HG03097 (cell line): ENCODE results near the gene KLHL22.

ENCODE experiments used
- ATAC-seq: cut with Tn5 transposase; IDR thresholded peaks from one replicate; pipeline ENCODE4 v1.9.1; 2021; ENCODE audit not compliant: unreplicated experiment, low FRiP score

Gene KLHL22

DNA sequence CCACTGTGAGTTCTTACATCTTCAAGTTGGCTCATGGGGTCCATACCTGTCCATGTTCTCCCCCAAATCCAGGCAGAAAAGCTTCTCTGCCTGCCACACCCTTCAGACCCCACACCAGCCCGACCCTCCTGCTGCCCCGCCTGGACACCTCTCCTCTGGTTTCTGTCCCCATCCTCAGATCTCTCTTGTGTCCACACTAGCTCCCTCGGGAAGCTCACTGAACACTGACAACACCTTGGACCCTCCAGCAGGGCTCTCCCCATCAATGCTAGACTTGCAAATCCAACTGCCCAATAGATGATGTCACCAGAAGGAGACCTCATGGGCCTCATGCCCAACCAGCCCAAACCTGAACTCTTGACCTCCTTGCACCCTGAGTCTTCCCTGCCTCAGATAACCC, 60.8 kb downstream of the KLHL22 start:
- ATAC-seq, result no peak

DNA sequence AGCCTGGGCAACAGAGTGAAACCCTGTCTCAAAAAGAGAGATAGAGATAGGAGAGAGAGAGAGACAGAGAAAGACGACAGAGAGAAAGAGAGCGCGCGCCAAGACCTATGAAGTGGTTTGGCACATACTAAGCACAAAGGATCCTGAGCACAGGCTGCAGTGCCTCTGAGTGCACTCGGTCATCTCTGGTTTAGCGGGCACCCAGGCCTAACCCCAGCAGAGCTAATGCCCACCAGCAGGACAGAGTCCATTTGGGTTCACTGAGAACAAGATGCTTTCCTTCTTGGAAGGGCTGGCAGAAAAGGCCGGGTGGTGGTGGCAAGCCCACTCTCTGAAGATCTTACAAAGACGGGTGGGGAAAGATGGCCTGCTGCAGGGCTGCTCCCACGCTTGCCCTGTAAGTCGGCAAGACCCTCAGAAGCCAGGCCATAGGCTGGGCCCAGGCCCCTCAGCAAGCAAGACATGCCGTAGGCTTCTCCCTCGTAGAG, 61.3 kb downstream of the KLHL22 start:
- no peak for ATAC-seq

DNA sequence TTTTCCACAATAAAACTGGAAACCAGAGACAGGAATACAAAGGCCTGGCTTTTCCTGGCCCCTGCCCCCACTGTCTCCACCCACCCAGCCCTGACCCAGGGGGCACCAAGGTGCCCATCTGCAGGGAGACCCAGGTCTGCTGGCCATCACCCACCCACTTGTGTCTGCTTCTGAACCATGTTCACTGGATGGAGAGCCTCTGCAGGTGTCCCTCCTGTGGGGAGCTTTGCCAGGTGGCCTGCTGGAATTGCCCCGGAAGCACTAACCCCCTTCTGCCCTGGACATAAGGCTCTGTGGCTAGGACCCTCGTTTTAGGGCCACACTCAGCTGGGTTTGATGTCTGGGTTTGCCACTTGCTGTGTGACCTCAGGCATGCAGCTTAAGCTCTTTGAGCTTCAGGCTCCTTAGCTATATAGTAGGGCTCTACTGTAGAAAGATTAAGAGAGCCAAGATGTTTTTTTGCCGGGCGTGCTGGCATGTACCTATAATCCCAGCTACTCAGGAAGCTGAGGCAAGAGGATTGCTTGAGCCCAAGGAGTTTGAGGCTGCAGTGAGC, 61.8 kb downstream of the KLHL22 start:
- ATAC-seq, result no peak

DNA sequence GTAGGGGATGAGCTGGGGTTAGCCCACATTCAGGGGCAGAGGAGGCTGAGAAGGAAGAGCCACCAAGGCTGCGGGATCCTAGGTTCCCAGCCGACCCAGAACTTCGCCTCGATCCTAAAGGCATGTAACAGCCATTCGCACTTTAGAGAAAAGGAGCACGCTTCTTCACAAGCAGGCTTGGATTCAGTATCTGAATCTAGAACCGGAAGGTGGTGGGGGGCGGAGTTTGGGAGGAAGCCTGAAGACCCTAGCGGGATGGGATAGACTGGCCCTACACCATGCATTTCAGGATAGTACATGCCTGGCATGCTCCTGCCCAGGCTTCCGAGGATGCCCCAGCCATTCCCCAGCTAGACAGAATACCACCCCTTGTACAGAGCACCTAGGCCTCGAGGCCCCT, 62.4 kb downstream of the KLHL22 start:
- no peak for ATAC-seq

DNA sequence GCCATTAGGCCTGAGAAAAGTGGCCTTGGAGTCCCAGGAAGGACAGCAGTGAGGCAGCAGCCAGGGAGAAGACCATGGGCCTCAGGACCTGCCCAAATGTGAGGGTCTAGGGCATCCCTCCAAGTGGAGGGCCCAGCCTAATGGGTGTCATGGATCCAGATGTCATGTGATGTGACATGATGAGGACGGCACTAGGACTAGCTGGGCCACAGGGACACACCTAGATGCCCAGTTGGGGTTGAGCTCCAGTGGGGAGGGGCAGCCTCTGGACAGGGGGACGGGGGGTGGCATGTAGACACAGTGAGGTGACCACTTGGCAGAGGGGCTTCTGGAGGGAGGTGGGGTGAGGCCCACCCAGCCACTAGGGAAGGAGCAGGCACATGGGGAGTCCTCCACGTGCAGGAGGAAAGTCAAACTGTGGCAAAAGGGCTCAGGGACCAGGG, 63.3 kb downstream of the KLHL22 start:
- ATAC-seq, result no peak

DNA sequence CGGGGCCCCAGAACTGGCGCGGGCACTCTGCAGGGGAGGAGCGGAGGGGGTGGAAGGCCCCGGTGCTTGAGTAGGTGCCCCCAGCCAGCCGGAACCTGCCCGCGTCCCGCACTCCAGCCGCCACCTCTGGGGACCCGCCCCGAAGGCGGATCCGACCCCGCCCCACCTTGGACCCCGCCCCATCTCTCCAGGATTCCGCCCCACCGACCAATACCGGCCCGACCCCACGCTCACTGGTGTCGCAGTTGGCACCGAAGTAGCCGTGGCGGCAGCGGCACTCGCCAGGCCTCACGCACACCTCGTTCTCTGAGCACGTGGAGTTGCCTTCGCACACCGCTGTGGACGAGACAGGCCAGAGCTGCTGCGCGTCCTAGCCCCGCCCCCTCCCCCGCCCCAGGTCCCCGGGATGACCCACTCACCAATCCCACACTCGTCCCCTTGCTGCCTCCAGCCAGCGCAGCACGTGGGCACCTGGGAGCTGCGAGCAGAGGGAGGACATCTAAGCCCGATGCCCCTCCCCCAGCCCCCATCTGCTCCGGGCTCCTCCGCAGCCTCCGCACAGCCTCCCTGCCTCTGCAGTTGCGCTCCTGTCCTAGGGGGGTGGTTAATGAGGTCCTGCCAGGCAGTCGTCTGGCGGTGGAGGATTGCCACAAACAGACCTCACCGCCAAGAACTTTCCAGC, 63.9 kb downstream of the KLHL22 start:
- ATAC-seq, result no peak

DNA sequence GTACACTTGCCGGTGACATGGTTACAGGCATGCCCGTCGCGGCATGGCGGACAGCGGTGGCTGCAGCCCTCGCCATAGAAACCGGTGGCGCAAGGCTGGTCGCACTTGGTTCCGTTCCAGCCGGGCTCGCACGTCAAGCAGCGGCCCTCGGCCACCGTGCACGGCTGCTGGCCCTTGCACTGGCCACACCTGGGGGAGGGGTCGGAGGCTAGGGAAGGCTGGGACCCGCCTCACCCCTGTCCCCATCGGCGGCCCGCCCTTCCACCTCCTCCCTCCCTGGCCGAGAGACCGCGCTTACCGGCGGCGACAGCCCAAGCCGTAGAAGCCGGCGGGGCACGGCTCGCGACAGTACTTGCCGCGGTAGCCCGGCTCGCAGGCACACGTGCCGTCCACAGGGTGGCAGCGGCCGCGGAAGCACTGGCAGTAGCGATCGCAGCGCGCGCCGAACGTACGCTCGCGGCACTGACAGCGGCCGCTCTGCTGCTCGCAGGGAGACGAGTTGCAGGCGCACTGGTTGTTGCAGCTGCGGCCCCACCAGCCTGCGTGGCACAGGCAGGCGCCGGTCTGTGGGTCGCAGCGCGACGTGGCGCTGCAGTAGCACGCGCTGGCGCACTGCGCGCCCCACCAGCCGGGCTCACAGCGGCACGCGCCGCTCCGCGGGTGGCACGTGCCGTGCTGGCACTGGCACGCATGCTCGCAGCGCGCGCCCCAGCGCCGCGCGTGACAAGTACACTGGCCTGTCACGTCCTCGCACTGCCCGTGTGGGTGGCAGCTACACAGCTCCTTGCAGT, 64.7 kb downstream of the KLHL22 start:
- ATAC-seq, result no peak

DNA sequence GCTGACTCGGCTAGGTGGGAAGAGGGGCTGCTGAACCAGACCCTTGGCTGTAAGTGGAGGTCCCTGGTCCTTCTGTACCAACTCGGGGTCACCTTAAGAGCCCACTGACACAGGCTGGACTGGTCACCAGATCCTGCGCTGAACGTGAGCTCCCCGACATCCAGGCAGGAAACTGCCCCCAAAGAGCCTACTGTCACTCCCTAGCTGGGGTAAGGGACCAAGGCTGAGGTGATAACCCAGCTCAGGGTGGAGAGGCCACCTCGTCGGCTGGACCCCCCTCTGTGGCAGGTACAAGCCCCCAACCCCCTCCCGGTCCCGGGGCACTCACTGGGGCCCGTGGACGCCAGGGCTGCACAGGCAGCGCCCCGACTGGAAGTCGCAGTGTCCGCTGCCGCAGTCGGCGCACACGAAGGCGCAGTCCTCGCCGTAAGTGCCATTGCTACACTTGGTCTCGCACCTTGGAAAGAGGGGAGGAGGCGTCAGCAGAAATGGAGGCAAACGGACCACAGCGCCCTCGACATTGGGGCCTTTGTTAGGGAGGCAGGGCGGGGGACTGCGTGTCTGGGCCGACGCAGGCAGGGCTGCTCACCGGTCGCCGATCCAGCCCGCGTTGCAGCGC, 65.4 kb downstream of the KLHL22 start:
- no peak for ATAC-seq

DNA sequence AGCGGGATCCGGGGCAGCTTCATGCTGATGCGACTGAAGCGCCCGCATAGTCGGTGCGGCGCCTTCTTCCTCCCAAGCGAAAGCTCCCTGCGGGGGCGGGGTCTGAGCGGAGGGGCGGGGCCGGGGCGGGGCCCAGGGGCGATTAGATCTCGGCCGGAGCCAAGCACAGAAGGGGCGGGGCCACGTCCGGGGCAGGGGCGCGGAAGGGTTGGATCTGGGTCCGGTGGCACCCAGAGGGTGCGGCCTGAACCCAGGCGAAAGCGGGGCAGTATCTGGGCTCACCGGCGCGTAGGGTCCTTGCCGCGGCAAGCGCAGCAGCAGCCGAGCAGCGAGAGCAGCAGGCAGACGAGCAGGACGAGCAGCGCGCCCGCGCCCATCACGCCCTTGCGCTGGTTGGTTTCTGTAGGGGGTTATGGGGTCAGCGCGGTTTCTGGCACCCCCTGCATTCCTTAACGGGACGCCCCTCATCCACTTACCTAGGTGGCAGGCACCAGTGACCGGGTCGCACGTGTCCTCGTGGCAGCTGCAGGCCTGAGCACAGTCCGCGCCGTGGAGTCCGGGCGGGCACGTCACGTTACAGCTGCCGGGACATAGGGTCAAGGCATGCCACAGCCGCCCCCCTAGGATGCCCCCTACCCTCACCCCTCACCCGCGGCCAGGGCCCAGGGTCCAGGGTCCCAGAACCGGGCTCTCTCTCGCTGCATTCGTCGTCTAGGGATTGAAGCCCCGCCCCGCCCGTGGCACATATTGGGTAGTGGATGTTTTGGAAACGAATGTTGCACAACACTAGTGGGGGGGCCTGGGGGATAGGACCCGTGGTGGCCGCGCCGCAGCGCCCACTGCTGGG, 66.1 kb downstream of the KLHL22 start:
- no peak for ATAC-seq

DNA sequence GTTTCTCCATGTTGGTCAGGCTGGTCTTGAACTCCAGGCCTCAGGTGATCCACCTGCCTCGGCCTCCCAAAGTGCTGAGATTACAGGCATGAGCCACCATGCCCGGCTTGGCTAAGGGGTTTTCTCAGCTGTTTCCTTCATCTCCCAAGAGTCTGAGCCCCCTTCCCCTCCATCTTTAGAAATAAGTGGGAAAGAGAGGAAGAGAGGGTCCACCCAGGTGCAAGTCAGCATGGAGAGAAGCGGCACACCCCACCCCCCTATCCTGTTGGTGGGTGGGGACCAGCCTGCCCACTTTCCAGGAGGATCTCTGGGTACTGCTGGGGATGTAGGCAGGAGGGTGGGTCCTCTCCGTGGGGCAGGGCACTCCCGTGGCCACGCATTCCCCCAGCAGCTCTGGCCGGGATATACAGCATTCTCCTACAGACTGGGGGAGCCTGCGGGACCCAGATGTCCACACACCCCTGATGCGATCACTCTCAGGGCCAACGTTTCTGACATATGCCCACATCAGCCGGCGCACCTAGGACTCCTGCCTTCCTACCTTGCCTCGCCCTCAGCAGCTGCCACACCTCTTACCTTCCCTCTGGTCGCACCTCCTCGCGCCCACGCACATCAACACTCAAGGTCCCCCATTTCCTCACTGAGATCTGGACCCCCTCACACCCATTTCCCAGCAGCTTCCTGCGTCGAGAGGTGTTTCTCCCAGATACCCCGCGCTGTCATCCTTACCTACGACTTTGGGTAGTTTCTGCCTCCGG, 66.9 kb downstream of the KLHL22 start:
- ATAC-seq, result no peak

DNA sequence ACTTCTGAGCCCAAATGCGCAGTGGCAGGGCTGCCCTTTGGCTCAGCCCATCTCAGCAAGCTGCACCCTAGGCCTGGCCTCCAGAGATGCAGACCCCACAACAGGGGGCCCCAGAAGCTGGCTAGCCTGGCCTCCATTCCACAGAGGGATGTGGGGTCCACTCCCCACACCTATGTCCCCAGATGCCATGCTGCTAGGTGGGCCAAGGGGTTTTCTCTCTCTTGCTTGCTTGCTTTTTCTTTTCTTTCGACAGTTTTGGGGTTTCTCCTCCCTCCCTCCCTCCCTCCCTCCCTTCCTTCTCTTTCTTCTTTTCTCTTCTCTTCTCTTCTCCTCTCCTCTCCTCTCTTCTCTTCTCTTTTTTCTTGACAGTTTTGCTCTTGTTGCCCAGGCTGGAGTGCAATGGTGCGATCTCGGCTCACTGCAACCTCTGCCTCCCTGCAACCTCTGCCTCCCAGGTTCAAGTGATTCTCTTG, 67.6 kb downstream of the KLHL22 start:
- no peak for ATAC-seq

DNA sequence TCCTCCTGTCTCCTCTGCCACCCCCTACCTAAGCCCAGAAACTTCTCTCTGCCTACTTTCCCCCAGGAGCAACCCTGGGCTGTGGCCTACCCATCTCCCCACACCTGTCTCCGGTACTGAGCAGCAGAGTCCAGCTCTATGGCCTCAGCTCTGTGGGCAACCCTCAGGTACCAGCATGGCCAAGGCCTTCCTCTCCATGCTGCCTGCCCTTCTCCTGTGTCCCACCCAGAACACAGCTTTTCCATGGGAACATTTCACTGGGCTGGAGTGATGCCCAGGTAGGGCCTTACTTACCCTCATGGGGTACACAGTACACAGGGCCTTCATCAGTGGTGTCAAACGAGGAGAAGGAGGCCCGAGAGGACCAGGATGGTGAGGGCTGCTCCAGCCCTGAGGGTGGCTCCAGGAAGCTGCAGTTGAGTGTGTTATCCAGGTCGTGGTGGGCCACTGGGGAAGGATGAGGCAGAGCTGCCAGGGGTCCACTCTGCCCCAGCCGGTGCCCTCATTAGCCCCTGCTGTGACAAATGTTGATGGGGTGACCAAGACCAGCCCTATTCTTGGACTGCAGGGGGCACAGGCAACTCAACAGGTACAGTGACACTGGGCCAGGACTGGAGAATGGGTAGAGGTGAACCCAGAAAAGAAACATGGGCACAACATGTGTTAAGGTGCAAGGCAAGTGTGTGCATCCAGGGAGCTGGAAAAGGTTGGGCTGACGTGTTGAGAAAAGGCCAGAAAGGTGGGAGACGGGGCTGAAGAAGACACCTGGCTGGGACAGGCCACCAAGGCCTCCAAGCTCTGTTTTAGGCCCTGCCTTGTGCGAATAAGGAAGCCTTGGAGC, 68.3 kb downstream of the KLHL22 start:
- ATAC-seq, result no peak

DNA sequence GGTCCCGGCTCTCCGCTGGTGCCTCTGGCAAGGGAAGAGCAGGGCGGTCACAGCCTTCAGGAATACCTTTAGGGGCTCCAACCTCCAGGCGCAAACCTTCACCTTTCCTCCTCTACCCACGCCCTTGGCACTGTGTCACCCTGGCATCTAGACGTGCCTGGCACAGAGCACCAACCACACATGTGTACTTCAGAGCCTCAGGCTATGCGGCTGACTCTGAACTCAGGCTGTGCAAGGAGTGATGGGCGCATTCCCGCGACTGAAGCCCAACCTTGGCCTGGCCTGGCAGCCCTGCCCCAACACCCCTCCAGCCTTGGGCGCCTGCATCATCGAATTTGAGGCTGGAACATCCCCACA, 69.4 kb downstream of the KLHL22 start:
- ATAC-seq, result no peak

DNA sequence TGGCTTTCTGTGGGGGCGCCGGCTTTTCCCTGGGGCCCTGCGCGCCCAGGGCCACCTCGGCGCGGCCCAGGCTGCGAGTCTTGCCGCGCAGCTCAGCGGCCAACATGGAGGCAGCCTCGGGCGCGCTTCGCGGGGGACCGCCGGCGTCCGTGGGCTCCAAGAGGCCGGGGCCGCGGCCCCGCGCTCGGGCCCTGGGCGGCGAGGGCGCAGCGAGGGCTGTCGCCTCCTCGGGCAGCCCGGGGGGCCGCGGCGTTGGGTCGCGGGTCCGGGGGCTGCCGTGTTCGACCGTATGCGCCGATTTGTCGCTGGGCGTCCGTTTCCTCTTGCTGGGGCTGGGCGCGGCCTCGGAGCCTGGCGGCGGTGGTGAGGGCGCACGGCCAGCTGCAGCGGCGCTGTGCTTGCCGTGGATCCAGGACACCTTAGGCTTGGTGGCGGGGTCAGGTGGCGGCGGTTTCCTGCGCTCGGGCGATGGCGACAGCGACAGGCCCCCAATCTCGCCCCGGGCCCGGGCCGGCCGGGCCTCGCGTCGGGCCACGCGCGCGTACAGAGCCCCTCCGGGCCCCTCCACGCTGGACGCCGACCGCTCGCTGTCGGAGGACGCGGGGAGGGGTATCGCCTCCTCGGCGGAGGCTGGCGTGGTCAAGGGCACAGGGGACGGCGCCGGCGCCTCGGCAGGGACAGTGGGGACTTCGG, 69.9 kb downstream of the KLHL22 start:
- ATAC-seq, result no peak

DNA sequence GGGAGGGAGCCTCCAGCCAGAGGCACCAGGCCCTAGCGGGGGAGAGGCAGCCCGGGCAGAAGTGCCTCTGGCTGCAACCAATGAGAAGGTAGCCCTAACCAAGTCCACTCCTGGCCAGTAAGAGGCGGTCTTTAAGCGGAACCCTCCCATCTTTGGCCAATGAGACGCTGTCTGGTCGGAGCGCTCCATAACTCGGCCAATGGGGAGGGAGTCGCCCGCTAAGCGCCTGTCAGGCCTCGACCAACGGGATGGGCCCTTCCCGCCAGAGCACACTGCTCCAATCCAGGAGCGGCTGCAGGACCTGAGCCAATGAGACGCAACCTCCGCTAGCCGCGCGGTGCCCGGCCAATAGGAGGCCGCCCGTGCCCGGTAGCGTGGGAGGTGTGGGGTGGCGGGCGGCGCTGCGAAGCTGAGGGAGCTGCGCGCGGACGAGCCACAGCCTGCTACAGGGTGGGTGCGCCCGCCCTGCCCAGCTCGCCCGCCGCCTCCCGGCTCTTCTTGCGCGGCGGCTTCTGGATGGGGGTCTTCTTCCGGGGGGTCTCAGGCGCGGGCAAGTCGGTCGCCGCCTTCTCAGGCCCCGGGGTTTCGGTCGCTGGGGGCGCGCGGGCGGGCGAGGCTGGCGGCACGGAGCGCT, 70.5 kb downstream of the KLHL22 start:
- no peak for ATAC-seq

DNA sequence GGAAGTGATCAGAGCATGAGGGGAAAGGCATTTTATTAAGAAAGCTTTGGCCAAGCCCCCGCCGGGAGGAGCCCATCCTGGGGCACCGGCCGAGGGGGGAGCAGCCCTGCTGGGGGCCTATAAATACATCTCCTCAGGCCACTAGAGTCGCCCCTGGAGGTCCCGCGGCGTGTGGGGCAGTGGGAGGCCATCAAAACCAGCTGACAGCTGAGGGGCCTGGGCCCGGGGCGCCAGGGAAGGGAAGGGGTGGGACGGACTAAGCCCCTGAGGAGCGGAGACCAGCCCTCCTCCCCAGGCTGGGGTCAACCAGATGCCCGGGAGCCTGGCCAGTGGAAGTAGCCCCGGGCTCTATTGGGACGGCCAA, 71.0 kb downstream of the KLHL22 start:
- no peak for ATAC-seq

DNA sequence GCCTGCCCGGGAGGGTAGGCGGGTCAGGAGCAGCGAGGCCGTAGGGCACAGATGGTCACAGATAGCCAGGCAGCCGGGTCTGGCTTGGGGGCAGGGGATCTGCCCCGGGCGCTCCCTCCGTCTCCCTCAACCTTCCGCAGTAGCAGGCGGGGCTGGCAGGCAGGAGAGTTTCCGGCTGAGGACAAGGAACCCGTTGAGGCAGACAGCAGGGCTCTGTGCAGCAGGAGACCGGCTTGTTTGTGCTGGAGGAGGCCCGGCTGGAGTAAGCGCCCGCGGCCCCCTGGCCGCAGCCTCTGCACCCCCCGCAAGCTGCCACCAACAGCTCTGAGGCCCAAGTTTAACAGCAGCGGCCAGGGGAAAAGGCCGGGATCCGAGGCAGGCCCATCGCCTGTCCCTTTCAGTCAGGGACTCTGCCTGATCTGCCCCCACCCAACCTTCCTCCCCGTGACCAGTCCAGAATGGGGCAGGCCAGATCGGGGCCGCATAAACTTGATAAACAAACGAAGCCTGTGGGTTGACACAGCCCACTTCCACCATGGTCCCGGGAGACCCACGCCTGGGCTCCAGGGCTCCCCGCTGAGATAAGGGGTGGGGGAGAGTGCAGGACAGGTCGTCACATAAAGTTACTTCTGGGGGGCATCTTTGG, 71.6 kb downstream of the KLHL22 start:
- ATAC-seq, result no peak
